Retinal pigment epithelial cell (primary cell): ENCODE data around the gene FAM186B.

Source experiments
- DNase-seq: peaks from one replicate; pipeline ENCODE4 v3.0.0-alpha.2; 2010; ENCODE audit warnings: low read depth
- H3K4me3 ChIP-seq: 2 replicates; pipeline ENCODE4 v1.5.1; 2011; ENCODE audit warnings: mild to moderate bottlenecking, low read length, control low read depth, moderate library complexity
- CTCF ChIP-seq: conservative IDR thresholded peaks from 2 replicates; pipeline ENCODE4 v1.5.1; 2011; ENCODE audit warnings: low read depth, low read length, control low read depth, inconsistent platforms

The FAM186B gene

GRCh38 chr12:49560695-49561094, 44.7 kb downstream of the FAM186B start:
- DNase-seq = no peak
- TF ChIP-seq CTCF = no peak
- H3K4me3 ChIP-seq = no peak overlapping the region

- no peak overlapping the region for H3K4me3 ChIP-seq
- no peak for DNase-seq
- TF ChIP-seq CTCF = no peak
These were observed 46.3 kb downstream of the FAM186B start for GRCh38 chr12:49559011-49559675.

- TF ChIP-seq CTCF = no peak
- DNase-seq = no peak
- H3K4me3 ChIP-seq = no peak overlapping the region
These were observed 46.9 kb downstream of the FAM186B start for GRCh38 chr12:49558526-49558925.

GRCh38 chr12:49557917-49558215, 47.6 kb downstream of the FAM186B start:
- no peak for DNase-seq
- peak; percentile 31 for TF ChIP-seq CTCF
- H3K4me3 ChIP-seq = no peak overlapping the region

GRCh38 chr12:49557187-49557916, 48.1 kb downstream of the FAM186B start:
- no peak for DNase-seq
- H3K4me3 ChIP-seq = no peak overlapping the region
- TF ChIP-seq CTCF = no peak

GRCh38 chr12:49556391-49557186, 48.9 kb downstream of the FAM186B start:
- no peak for DNase-seq
- H3K4me3 ChIP-seq = no peak overlapping the region
- no peak for TF ChIP-seq CTCF
